ENCODE measurements around the gene DPF3.

DNA sequence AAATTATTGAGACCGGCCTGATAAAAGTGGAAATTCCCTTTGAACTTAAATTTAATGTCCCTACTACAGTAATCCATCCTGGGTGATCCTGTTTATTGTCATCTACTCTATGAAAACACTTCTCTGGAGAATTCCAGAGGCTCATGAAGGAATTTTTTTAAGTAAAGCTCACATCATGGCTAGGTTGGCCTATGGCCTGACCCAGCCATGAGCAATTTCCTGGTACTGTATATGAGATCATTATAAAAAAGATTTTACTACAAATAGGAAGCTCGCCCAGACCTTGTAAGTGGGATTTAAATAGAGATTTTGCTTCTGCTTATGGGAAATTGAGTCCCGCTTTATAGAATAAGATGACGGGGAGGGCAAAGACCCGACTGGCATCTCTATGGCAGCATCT, 215.5 kb downstream of the DPF3 start:
- TF ChIP-seq, protein P1, sequence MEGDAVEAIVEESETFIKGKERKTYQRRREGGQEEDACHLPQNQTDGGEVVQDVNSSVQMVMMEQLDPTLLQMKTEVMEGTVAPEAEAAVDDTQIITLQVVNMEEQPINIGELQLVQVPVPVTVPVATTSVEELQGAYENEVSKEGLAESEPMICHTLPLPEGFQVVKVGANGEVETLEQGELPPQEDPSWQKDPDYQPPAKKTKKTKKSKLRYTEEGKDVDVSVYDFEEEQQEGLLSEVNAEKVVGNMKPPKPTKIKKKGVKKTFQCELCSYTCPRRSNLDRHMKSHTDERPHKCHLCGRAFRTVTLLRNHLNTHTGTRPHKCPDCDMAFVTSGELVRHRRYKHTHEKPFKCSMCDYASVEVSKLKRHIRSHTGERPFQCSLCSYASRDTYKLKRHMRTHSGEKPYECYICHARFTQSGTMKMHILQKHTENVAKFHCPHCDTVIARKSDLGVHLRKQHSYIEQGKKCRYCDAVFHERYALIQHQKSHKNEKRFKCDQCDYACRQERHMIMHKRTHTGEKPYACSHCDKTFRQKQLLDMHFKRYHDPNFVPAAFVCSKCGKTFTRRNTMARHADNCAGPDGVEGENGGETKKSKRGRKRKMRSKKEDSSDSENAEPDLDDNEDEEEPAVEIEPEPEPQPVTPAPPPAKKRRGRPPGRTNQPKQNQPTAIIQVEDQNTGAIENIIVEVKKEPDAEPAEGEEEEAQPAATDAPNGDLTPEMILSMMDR (IDR thresholded peaks at IDR 0.05) = no peak
- no peak for TF ChIP-seq EZH2 (IDR thresholded peaks at IDR 0.05; ENCODE audit: borderline replicate concordance, insufficient read depth, low read depth, low read length, poor library complexity, severe bottlenecking)

All from B cell (primary cell).